HEK293 (cell line): ENCODE measurements around the gene ARL8B.
A peak's percentile ranks its signal among the peaks of the same experiment; 100 is the strongest.

ENCODE experiments used
- CTCF ChIA-PET: fragments of 350-600 bp; formaldehyde crosslinking; extraction: SDS; loops from one replicate; lab custom pipeline; 2021; ENCODE audit warnings: antibody characterized with exemption; lab: Yijun Ruan, JAX
- POLR2A ChIA-PET: fragments of 300-600 bp; formaldehyde crosslinking; extraction: SDS; loops from one replicate; lab custom pipeline; 2020; ENCODE audit warnings: antibody characterized with exemption, inconsistent platforms; lab: Yijun Ruan, JAX
- H3K27ac ChIP-seq: fragments of 200-500 bp; sonication (Bioruptor generic); 2 replicates; pipeline ENCODE4 v1.5.1; 2014; ENCODE audit warnings: low read depth, low read length, control low read depth, inconsistent platforms; ENCODE audit errors: extremely low read depth
- H3K36me3 ChIP-seq, 2 experiments: fragments of 200-500 bp in 1 of 2; sonication (Bioruptor generic) in 1 of 2; 1 replicate in 1 of 2; 2 replicates in 1 of 2; pipeline ENCODE4 v1.5.1; 2014 to 2017; ENCODE audit warnings: inconsistent platforms in 2 of 2, low read length in 2 of 2; ENCODE audit not compliant: control insufficient read depth in 2 of 2, insufficient read depth in 1 of 2
- H3K4me1 ChIP-seq: fragments of 200-500 bp; sonication (Bioruptor generic); 2 replicates; pipeline ENCODE4 v1.5.1; 2014; ENCODE audit warnings: mild to moderate bottlenecking, low read length, inconsistent platforms; ENCODE audit not compliant: control insufficient read depth, insufficient read depth
- H3K4me3 ChIP-seq: 2 replicates; pipeline ENCODE4 v1.5.1; 2011; ENCODE audit warnings: low read depth, mild to moderate bottlenecking, control low read depth, low read length, moderate library complexity
- H3K9me3 ChIP-seq: fragments of 200-500 bp; sonication (Bioruptor generic); 2 replicates; pipeline ENCODE4 v1.5.1; 2014; ENCODE audit warnings: low read depth, low read length, inconsistent platforms; ENCODE audit not compliant: control insufficient read depth, insufficient read depth
- BCL11B ChIP-seq: fragments of 450-650 bp; formaldehyde crosslinking; IDR thresholded peaks from 2 replicates; pipeline ENCODE4 v1.5.1; 2016; ENCODE audit warnings: low read depth, missing biosample characterization, missing genetic modification characterization
- KLF9 ChIP-seq: fragments of 450-650 bp; formaldehyde crosslinking; IDR thresholded peaks from 2 replicates; pipeline ENCODE4 v1.5.1; 2016; ENCODE audit warnings: missing biosample characterization, missing genetic modification characterization, low read depth
- PRDM10 ChIP-seq: fragments of 450-650 bp; formaldehyde crosslinking; IDR thresholded peaks from 2 replicates; pipeline ENCODE4 v1.5.1; 2016; ENCODE audit warnings: missing biosample characterization, missing genetic modification characterization
- YY2 ChIP-seq: fragments of 450-650 bp; formaldehyde crosslinking; IDR thresholded peaks from 2 replicates; pipeline ENCODE4 v1.5.1; 2016; ENCODE audit warnings: missing biosample characterization, missing genetic modification characterization
- ZBTB17 ChIP-seq: fragments of 450-650 bp; formaldehyde crosslinking; IDR thresholded peaks from 2 replicates; pipeline ENCODE4 v1.5.1; 2016; ENCODE audit warnings: missing biosample characterization, missing genetic modification characterization
- ZNF132 ChIP-seq: fragments of 450-650 bp; formaldehyde crosslinking; IDR thresholded peaks from 2 replicates; pipeline ENCODE4 v1.5.1; 2017; ENCODE audit warnings: missing biosample characterization, missing genetic modification characterization, borderline replicate concordance
- ZNF175 ChIP-seq: fragments of 450-650 bp; formaldehyde crosslinking; IDR thresholded peaks from 2 replicates; pipeline ENCODE4 v1.5.1; 2016; ENCODE audit warnings: missing biosample characterization, missing genetic modification characterization
- ZNF18 ChIP-seq: fragments of 450-650 bp; formaldehyde crosslinking; IDR thresholded peaks from 2 replicates; pipeline ENCODE4 v1.5.1; 2016; ENCODE audit warnings: missing biosample characterization, missing genetic modification characterization
- ZNF23 ChIP-seq: fragments of 450-650 bp; formaldehyde crosslinking; IDR thresholded peaks from 2 replicates; pipeline ENCODE4 v1.5.1; 2016; ENCODE audit warnings: missing biosample characterization, missing genetic modification characterization, borderline replicate concordance
- ZNF280D ChIP-seq: fragments of 450-650 bp; formaldehyde crosslinking; IDR thresholded peaks from 2 replicates; pipeline ENCODE4 v1.5.1; 2016; ENCODE audit warnings: missing biosample characterization, missing genetic modification characterization
- ZNF324 ChIP-seq: fragments of 450-650 bp; formaldehyde crosslinking; IDR thresholded peaks from 2 replicates; pipeline ENCODE4 v1.5.1; 2016; ENCODE audit warnings: missing biosample characterization, missing genetic modification characterization
- ZNF366 ChIP-seq: fragments of 450-650 bp; formaldehyde crosslinking; conservative IDR thresholded peaks from 2 replicates; pipeline ENCODE4 v1.5.1; 2016; ENCODE audit warnings: missing biosample characterization, missing genetic modification characterization
- ZNF37A ChIP-seq: fragments of 450-650 bp; IDR thresholded peaks from 2 replicates; pipeline ENCODE4 v1.5.1; 2018; ENCODE audit warnings: missing biosample characterization, missing genetic modification characterization
- ZNF398 ChIP-seq: fragments of 450-650 bp; formaldehyde crosslinking; IDR thresholded peaks from 2 replicates; pipeline ENCODE4 v1.5.1; 2017; ENCODE audit warnings: missing biosample characterization, missing genetic modification characterization
- ZNF433 ChIP-seq: fragments of 450-650 bp; formaldehyde crosslinking; IDR thresholded peaks from 2 replicates; pipeline ENCODE4 v1.5.1; 2016; ENCODE audit warnings: missing biosample characterization, missing genetic modification characterization, low read depth
- ZNF513 ChIP-seq: fragments of 450-650 bp; IDR thresholded peaks from 2 replicates; pipeline ENCODE4 v1.5.1; 2018; ENCODE audit warnings: missing biosample characterization, missing genetic modification characterization
- ZNF530 ChIP-seq: fragments of 450-650 bp; formaldehyde crosslinking; IDR thresholded peaks from 2 replicates; pipeline ENCODE4 v1.5.1; 2016; ENCODE audit warnings: low read depth, missing biosample characterization, missing genetic modification characterization
- ZNF660 ChIP-seq: fragments of 450-650 bp; IDR thresholded peaks from 2 replicates; pipeline ENCODE4 v1.5.1; 2018; ENCODE audit warnings: missing biosample characterization, mild to moderate bottlenecking, missing genetic modification characterization
- ZNF677 ChIP-seq: fragments of 450-650 bp; IDR thresholded peaks from 2 replicates; pipeline ENCODE4 v1.5.0; 2018; ENCODE audit warnings: missing biosample characterization, mild to moderate bottlenecking, missing genetic modification characterization, moderate library complexity

The ARL8B gene

GRCh38 chr3:5197022-5197421 lies 74.9 kb downstream of the ARL8B start:
- TF ChIP-seq ZNF433 (tag by site-specific recombination) (no peak), KLF9 (no peak), ZNF23 (tag by site-specific recombination) (no peak), ZNF398 (tag by site-specific recombination) (no peak), ZNF132 (tag by site-specific recombination) (no peak), ZNF530 (tag by site-specific recombination) (no peak), YY2 (tag by site-specific recombination) (0 out of 2 replicates have a peak, but pooled peaks have one; percentile 11)
- Histone ChIP-seq H3K4me1 (peaks cover 12% of the 10 kb centered on the region), H3K27ac (peak overlapping the region; percentile 63; the same call in 1 of the 2 replicates), H3K9me3 (no peaks in the 10 kb centered on the region), H3K36me3 (peaks cover 26 to 53% of the 10 kb centered on the region in 2 experiments), H3K4me3 (no peak overlapping the region)
- POLR2A ChIA-PET = interaction anchor here (0.6 to 1.6 kb wide), 2 partner anchors 8 to 190 kb away, joined by 3 to 7 read pairs; no protein-coding TSS in a partner anchor
- CTCF ChIA-PET = interaction anchor here (0.9 to 1.5 kb wide), 3 partner anchors 8 to 486 kb away, joined by 3 to 8 read pairs (median 5); no protein-coding TSS in a partner anchor

GRCh38 chr3:5197470-5198312 lies 75.6 kb downstream of the ARL8B start:
- Histone ChIP-seq H3K4me3 (no peak overlapping the region), H3K36me3 (peaks cover 28 to 59% of the 10 kb centered on the region in 2 experiments), H3K9me3 (no peaks in the 10 kb centered on the region), H3K27ac (peak overlapping the region; percentile 63; the same call in 1 of the 2 replicates), H3K4me1 (peaks cover 8% of the 10 kb centered on the region)
- CTCF ChIA-PET = interaction anchor here (0.6 to 1.5 kb wide), 5 partner anchors 8 to 487 kb away, joined by 3 to 8 read pairs (median 4); no protein-coding TSS in a partner anchor
- POLR2A ChIA-PET = interaction anchor here (0.7 to 1.6 kb wide), 2 partner anchors 9 to 211 kb away, joined by 3 to 7 read pairs; no protein-coding TSS in a partner anchor
- TF ChIP-seq ZNF37A = no peak
- peak; percentile 59; the same call in 1 of the 2 replicates for TF ChIP-seq ZBTB17 (tag by site-specific recombination)
- TF ChIP-seq ZNF280D = no peak
- peak; percentile 77 for TF ChIP-seq ZNF513
- peak; percentile 59; the same call in 1 of the 2 replicates for TF ChIP-seq ZNF660
- TF ChIP-seq ZNF677 = no peak
- peak; percentile 42; the same call in 1 of the 2 replicates for TF ChIP-seq ZNF324 (tag by site-specific recombination)
- TF ChIP-seq ZNF175 (tag by site-specific recombination) = no peak
- TF ChIP-seq ZNF366 (tag by site-specific recombination) = 0 out of 2 replicates have a peak, but pooled peaks have one; percentile 23
- TF ChIP-seq ZNF18 = no peak
- TF ChIP-seq PRDM10 (tag by site-specific recombination) = peak; percentile 97
- no peak for TF ChIP-seq BCL11B
